HG02759 (cell line): Measurements from ENCODE around the gene BRAT1.

Experiments used
- ATAC-seq: cut with Tn5 transposase; IDR thresholded peaks from one replicate; pipeline ENCODE4 v1.9.1; 2021; ENCODE audit warnings: mild to moderate bottlenecking, moderate library complexity; ENCODE audit not compliant: unreplicated experiment

The BRAT1 gene

GRCh38 chr7:2514473-2515423 is 40.6 kb downstream of the BRAT1 start:
- ATAC-seq: no peak

GRCh38 chr7:2513702-2514101 is 41.6 kb downstream of the BRAT1 start:
- ATAC-seq: no peak

- no peak for ATAC-seq
Observed at GRCh38 chr7:2512713-2513112, 42.6 kb downstream of the BRAT1 start.

- ATAC-seq: no peak
Observed at GRCh38 chr7:2512179-2512661, 43.1 kb downstream of the BRAT1 start.

GRCh38 chr7:2511769-2512168 is 43.6 kb downstream of the BRAT1 start:
- ATAC-seq: no peak

GRCh38 chr7:2510909-2511768 is 44.2 kb downstream of the BRAT1 start:
- peak; percentile 35 for ATAC-seq

- ATAC-seq: no peak
Observed at GRCh38 chr7:2510130-2510776, 45.1 kb downstream of the BRAT1 start.

GRCh38 chr7:2509298-2509906 is 45.9 kb downstream of the BRAT1 start:
- ATAC-seq: no peak

- peak; percentile 49 for ATAC-seq
Observed at GRCh38 chr7:2508327-2509215, 46.8 kb downstream of the BRAT1 start.

- ATAC-seq: no peak
Observed at GRCh38 chr7:2507917-2508306, 47.4 kb downstream of the BRAT1 start.

GRCh38 chr7:2507208-2507916 is 48.0 kb downstream of the BRAT1 start:
- ATAC-seq: no peak

- no peak for ATAC-seq
Observed at GRCh38 chr7:2505401-2505800, 49.9 kb downstream of the BRAT1 start.

- ATAC-seq: no peak
Observed at GRCh38 chr7:2504889-2505375, 50.4 kb downstream of the BRAT1 start.

- no peak for ATAC-seq
Observed at GRCh38 chr7:2504128-2504888, 51.0 kb downstream of the BRAT1 start.

- ATAC-seq: no peak
Observed at GRCh38 chr7:2503056-2503941, 52.0 kb downstream of the BRAT1 start.

GRCh38 chr7:2502647-2502966 is 52.7 kb downstream of the BRAT1 start:
- no peak for ATAC-seq

- ATAC-seq: no peak
Observed at GRCh38 chr7:2501947-2502646, 53.2 kb downstream of the BRAT1 start.
